Smooth muscle cell (in vitro differentiated cells): ENCODE data around the gene SV2C. TPM values are rescaled to one million over a fixed set of nuclear protein-coding genes. Genes with fewer than 3 reads are reported as not detected.
"Not testable (repeated sequence)": the region's sequence is repeated elsewhere in the genome, so short reads cannot be mapped to it uniquely, and the experiment has no call there.

Experiments
- DNase-seq: peaks from one replicate; lab custom pipeline; 2025; ENCODE audit not compliant: unreplicated experiment; lab: John Stamatoyannopoulos, UW
- H2AFZ ChIP-seq: fragments of 200-600 bp; sonication (generic); 2 replicates; pipeline ENCODE4 v1.6.0; 2016; ENCODE audit warnings: antibody characterized with exemption, low read depth, mild to moderate bottlenecking
- H3F3A ChIP-seq: fragments of 200-600 bp; sonication (generic); 2 replicates; pipeline ENCODE4 v1.6.0; 2017; ENCODE audit warnings: antibody characterized with exemption, low read depth
- H3K27ac ChIP-seq: fragments of 200-600 bp; sonication (generic); 2 replicates; pipeline ENCODE4 v1.5.1; 2016; ENCODE audit warnings: low read depth, mild to moderate bottlenecking
- H3K27me3 ChIP-seq: fragments of 200-600 bp; sonication (generic); 2 replicates; pipeline ENCODE4 v1.6.1; 2016; ENCODE audit warnings: low read depth, mild to moderate bottlenecking
- H3K36me3 ChIP-seq: fragments of 200-600 bp; sonication (generic); 2 replicates; pipeline ENCODE4 v1.5.1; 2016; ENCODE audit warnings: low read depth
- H3K4me1 ChIP-seq: fragments of 200-600 bp; sonication (generic); 2 replicates; pipeline ENCODE4 v1.5.1; 2016; ENCODE audit warnings: low read depth
- H3K4me2 ChIP-seq: fragments of 200-600 bp; sonication (generic); 2 replicates; pipeline ENCODE4 v1.6.0; 2016; ENCODE audit warnings: mild to moderate bottlenecking
- H3K4me3 ChIP-seq: fragments of 200-600 bp; sonication (generic); 2 replicates; pipeline ENCODE4 v1.5.1; 2016; ENCODE audit warnings: mild to moderate bottlenecking
- H3K79me2 ChIP-seq: fragments of 200-600 bp; sonication (generic); 2 replicates; pipeline ENCODE4 v1.6.0; 2016; ENCODE audit warnings: low read depth, mild to moderate bottlenecking
- H3K9ac ChIP-seq: fragments of 200-600 bp; sonication (generic); 2 replicates; pipeline ENCODE4 v1.6.0; 2016; ENCODE audit warnings: low read depth
- H3K9me3 ChIP-seq: fragments of 200-600 bp; sonication (generic); replicated peaks from 2 replicates; pipeline ENCODE4 v1.5.1; 2016; ENCODE audit warnings: low read depth
- H4K20me1 ChIP-seq: fragments of 200-600 bp; sonication (generic); 2 replicates; pipeline ENCODE4 v1.6.0; 2016; ENCODE audit warnings: low read depth
- WGBS: methylation state at CpG from one replicate; pipeline ENCODE4 v1.1.7; 2016; ENCODE audit warnings: low lambda C conversion rate; 5-methylcytosine and 5-hydroxymethylcytosine counted together
- polyA plus RNA-seq: library from polyadenylated mRNA; unstranded; fragments of >200 nt; fragmentation: Nextera tagmentation; extraction: Ambion mirVana; gene quantifications from 2 replicates; pipeline ENCODE4 v1.2.1, GENCODE V29; 2016
- total RNA-seq: library from RNA; depleted of rRNA; stranded (reverse); fragments of >200 nt; gene quantifications from 2 replicates; pipeline ENCODE4 v1.2.3, GENCODE V29; 2014
- TF ChIP-seq, protein P1 (sequence below): fragments of 200-600 bp; sonication (generic); IDR thresholded peaks from 2 replicates; pipeline ENCODE4 v1.5.1; 2017; ENCODE audit warnings: borderline replicate concordance, mild to moderate bottlenecking, antibody characterized with exemption; ENCODE audit not compliant: insufficient read depth, poor library complexity, severe bottlenecking

The SV2C gene
- total and polyA plus RNA-seq, 2 experiments from 2014 or later = not detected

DNA sequence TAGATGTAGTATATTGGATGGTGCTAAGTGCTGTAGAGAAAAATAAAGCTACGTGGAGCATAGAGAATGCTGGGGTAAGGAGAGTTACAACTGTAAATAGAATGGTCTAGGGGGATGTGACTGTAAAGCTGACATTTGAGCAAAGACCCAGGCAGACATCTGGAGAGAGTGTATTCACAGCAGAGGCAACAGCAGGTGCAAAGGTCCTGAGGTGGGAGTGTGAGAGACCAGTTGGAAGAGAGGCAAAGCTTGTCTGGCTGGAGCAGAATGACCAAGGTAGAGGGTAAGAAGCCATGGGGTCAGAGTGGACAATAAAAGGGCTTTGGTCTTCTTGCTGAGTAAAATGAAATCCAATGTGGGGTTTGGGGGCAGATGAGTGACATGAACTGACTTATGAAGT, 227.0 kb downstream of the SV2C start:
- no peak overlapping the region for H3K27ac ChIP-seq
- no peaks in the 10 kb centered on the region for H3F3A ChIP-seq
- no peak for DNase-seq
- no peak overlapping the region for H3K9ac ChIP-seq
- H3K9me3 ChIP-seq = no peaks in the 10 kb centered on the region
- WGBS = 89% methylated on average over 1 of the region's 1 CpG
- H3K4me2 ChIP-seq = no peak overlapping the region
- H3K27me3 ChIP-seq = no peaks in the 10 kb centered on the region
- peaks cover 5% of the 10 kb centered on the region for H3K4me1 ChIP-seq
- no peak overlapping the region for H2AFZ ChIP-seq
- no peak overlapping the region for H3K4me3 ChIP-seq
- H4K20me1 ChIP-seq = no peaks in the 10 kb centered on the region
- TF ChIP-seq, protein P1, sequence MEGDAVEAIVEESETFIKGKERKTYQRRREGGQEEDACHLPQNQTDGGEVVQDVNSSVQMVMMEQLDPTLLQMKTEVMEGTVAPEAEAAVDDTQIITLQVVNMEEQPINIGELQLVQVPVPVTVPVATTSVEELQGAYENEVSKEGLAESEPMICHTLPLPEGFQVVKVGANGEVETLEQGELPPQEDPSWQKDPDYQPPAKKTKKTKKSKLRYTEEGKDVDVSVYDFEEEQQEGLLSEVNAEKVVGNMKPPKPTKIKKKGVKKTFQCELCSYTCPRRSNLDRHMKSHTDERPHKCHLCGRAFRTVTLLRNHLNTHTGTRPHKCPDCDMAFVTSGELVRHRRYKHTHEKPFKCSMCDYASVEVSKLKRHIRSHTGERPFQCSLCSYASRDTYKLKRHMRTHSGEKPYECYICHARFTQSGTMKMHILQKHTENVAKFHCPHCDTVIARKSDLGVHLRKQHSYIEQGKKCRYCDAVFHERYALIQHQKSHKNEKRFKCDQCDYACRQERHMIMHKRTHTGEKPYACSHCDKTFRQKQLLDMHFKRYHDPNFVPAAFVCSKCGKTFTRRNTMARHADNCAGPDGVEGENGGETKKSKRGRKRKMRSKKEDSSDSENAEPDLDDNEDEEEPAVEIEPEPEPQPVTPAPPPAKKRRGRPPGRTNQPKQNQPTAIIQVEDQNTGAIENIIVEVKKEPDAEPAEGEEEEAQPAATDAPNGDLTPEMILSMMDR = no peak
- no peaks in the 10 kb centered on the region for H3K79me2 ChIP-seq
- H3K36me3 ChIP-seq = no peaks in the 10 kb centered on the region

DNA sequence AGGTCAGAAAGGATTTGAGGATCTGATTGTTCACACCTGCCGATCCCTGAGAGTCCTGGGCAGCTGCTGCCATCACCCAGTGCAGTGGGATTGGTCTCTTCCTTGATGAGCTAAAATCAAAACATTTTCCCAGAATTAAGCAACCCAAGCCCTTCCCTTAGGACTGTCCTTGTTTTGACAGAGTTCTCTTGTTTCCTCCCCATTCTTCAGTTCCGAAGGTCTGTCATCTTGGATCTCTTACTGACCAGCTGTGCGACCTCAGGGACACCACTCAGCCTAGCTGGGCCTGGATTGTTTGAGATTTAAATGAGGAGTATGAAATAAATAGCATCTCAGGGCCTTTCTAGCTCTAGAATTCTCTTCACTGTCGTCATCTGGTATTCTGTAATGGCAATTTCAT, 229.6 kb downstream of the SV2C start:
- no peak for DNase-seq
- Histone ChIP-seq H3K36me3 (no peaks in the 10 kb centered on the region), H3K9ac (no peak overlapping the region), H4K20me1 (no peaks in the 10 kb centered on the region), H3K4me3 (no peak overlapping the region), H3K4me2 (no peak overlapping the region), H3K27ac (no peak overlapping the region), H3K27me3 (no peaks in the 10 kb centered on the region), H3K79me2 (no peaks in the 10 kb centered on the region), H2AFZ (no peak overlapping the region), H3K9me3 (no peaks in the 10 kb centered on the region), H3F3A (no peaks in the 10 kb centered on the region), H3K4me1 (no peaks in the 10 kb centered on the region)
- 94% methylated on average over 4 of the region's 4 CpGs for WGBS
- TF ChIP-seq, protein P1 = no peak

DNA sequence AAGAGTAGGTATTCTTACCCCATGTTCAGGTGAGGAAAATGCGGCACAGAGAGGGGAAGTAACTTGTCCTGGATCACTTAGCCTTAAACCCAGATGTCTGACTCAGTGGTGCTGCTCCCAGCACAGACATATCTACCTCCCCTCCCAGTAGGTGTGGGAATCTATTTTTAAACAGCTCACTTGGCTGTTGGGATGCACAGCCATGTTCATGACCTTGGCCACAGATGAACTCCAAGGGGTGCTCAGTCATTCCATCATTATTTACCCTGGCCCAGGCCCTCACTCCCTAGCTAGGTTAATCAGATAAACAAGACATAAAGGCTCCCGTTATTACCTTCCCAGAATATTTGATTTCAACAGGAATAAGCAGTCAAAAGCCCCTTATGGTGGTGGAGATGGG, 231.5 kb downstream of the SV2C start:
- TF ChIP-seq, protein P1 = no peak
- H2AFZ ChIP-seq = no peak overlapping the region
- H3K36me3 ChIP-seq = no peaks in the 10 kb centered on the region
- H3K79me2 ChIP-seq = no peaks in the 10 kb centered on the region
- no peak overlapping the region for H3K4me2 ChIP-seq
- H3K27me3 ChIP-seq = no peaks in the 10 kb centered on the region
- no peak overlapping the region for H3K27ac ChIP-seq
- H3K4me3 ChIP-seq = no peak overlapping the region
- H3K4me1 ChIP-seq = no peaks in the 10 kb centered on the region
- 95% methylated on average over 2 of the region's 2 CpGs for WGBS
- DNase-seq = no peak
- H4K20me1 ChIP-seq = no peaks in the 10 kb centered on the region
- no peaks in the 10 kb centered on the region for H3K9me3 ChIP-seq
- H3K9ac ChIP-seq = no peak overlapping the region
- no peaks in the 10 kb centered on the region for H3F3A ChIP-seq

DNA sequence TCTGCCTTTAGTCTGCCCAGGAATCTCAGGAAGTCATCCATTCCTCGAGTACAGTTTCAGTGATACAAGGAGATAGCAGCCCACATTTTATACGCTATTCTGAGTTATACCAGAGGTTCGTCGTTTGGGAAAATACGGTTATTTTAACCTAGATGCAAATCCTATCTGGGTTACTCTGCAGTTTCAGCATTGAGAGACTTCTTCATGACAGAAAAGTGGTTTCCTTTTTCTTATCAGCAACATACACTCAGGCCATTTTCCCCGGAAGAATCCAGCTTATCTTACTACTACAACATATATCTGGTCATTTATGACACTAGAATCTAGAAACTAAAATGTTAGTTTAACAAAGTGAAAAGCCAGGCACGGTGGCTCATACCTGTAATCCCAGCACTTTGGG, 236.5 kb downstream of the SV2C start:
- H3K27ac ChIP-seq = no peak overlapping the region
- no peaks in the 10 kb centered on the region for H3K9me3 ChIP-seq
- no peak overlapping the region for H3K4me3 ChIP-seq
- H3K4me1 ChIP-seq = no peaks in the 10 kb centered on the region
- TF ChIP-seq, protein P1 = no peak
- H3K79me2 ChIP-seq = no peaks in the 10 kb centered on the region
- WGBS = 45% methylated on average over 7 of the region's 7 CpGs
- DNase-seq = no peak
- no peaks in the 10 kb centered on the region for H3F3A ChIP-seq
- no peak overlapping the region for H3K9ac ChIP-seq
- no peaks in the 10 kb centered on the region for H3K27me3 ChIP-seq
- peak overlapping the region; percentile 42 for H3K4me2 ChIP-seq
- H4K20me1 ChIP-seq = no peaks in the 10 kb centered on the region
- peak overlapping the region; percentile 51 for H2AFZ ChIP-seq
- no peaks in the 10 kb centered on the region for H3K36me3 ChIP-seq

DNA sequence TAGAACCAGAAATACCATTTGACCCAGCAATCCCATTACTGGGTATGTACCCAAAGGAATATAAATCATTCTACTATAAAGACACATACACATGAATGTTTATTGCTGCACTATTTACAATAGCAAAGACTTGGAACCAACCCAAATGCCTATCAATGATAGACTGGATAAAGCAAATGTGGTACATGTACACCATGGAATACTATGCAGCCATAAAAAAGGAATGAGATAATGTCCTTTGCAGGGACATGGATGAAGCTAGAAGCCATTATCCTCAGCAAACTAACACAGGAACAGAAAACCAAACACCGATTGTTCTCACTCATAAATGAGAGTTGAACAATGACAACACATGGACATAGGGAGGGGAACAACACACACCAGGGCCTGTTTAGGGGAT, 240.3 kb downstream of the SV2C start:
- H3K4me1 ChIP-seq = peaks cover 27% of the 10 kb centered on the region
- H3K9me3 ChIP-seq, H3K9ac ChIP-seq, H3F3A ChIP-seq, H3K4me3 ChIP-seq, H2AFZ ChIP-seq, H4K20me1 ChIP-seq, H3K4me2 ChIP-seq, H3K79me2 ChIP-seq, DNase-seq, H3K27me3 ChIP-seq, H3K27ac ChIP-seq, H3K36me3 ChIP-seq: not testable (repeated sequence)
- WGBS = 53% methylated on average over 1 of the region's 1 CpG
